ENCODE data around the gene TBC1D17. TPM values are rescaled to one million over a fixed set of nuclear protein-coding genes. Genes with fewer than 3 reads are reported as not detected.
A peak's percentile ranks its signal among the peaks of the same experiment; 100 is the strongest.

Gene TBC1D17
- polyA plus RNA-seq, 2 of the 4 experiments (the other 2 are of a cell fraction) = 12.3 to 41.5 TPM

DNA sequence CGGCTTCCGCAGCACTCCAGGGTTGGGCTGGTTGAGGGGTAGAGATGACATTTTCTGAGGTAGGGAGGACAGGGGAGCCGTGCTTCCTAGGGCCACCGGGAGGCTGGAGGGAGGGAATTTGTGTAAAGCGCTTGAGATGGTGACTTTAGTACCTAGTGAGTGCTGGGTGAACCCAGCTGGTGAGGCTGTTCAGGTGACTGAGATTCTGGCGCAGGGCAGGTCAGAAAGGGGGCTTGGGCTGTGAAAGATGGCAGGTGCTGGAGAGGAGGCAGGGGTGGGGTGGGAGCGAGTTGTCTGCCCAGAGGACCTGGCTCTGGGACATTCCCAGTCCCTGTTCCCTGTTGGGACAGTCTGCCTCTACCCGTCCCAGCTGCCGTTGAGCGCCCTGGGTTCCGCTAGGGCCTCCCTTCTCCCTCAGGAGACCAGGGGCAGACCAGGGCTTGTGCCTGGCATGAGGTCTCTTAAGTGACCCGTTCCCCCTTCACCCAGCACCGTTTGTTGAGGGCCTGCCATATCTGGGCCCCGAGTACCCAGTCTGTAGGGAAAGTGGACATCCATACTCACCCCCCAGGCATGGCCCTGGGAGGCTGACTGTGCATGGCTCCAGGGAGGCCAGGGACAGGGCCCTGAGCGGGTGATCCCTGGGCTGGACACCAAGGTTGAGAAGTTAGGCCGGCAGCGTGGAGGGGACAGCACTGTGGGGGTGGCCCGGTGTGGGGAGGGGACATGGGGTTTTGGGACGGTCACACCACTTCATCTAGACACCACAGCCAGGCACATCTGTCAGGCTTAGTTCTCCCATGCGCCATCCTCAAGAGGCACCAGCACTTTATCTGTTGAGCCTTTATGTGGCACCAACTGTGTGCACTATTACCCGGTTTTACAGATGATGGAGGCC is 21.6 kb upstream of the TBC1D17 start:
- Histone ChIP-seq H3K4me1 (peaks cover 38% of the 10 kb centered on the region), H3K4me3 (no peak overlapping the region), H3K27ac (no peak overlapping the region), H3K4me2 (no peak overlapping the region), H3K9me3 (no peaks in the 10 kb centered on the region)
- no peak for TF ChIP-seq KDM5A (IDR thresholded peaks at IDR 0.05)
- TF ChIP-seq BHLHE40 (IDR thresholded peaks at IDR 0.05; ENCODE audit: low read depth, low read length) = no peak
- TF ChIP-seq NR3C1 (IDR thresholded peaks at IDR 0.05) = no peak
- 0 out of 2 replicates have a peak, but pooled peaks have one; percentile 29 for TF ChIP-seq FOSB (CRISPR knock-in tag; IDR thresholded peaks at IDR 0.05)
- TF ChIP-seq, protein P1, sequence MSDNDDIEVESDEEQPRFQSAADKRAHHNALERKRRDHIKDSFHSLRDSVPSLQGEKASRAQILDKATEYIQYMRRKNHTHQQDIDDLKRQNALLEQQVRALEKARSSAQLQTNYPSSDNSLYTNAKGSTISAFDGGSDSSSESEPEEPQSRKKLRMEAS (IDR thresholded peaks at IDR 0.05) = no peak
- TF ChIP-seq, protein P2, sequence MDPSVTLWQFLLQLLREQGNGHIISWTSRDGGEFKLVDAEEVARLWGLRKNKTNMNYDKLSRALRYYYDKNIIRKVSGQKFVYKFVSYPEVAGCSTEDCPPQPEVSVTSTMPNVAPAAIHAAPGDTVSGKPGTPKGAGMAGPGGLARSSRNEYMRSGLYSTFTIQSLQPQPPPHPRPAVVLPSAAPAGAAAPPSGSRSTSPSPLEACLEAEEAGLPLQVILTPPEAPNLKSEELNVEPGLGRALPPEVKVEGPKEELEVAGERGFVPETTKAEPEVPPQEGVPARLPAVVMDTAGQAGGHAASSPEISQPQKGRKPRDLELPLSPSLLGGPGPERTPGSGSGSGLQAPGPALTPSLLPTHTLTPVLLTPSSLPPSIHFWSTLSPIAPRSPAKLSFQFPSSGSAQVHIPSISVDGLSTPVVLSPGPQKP (IDR thresholded peaks at IDR 0.05; ENCODE audit: low read depth, low read length) = no peak
- TF ChIP-seq POLR2AphosphoS2 (conservative IDR thresholded peaks at IDR 0.05; ENCODE audit: low read length) = peak; percentile 92; the same call in 1 of the 2 replicates
- TF ChIP-seq MYC (IDR thresholded peaks at IDR 0.05; ENCODE audit: borderline replicate concordance, low read length) = no peak
- TF ChIP-seq MAFK (IDR thresholded peaks at IDR 0.05; ENCODE audit: partially characterized antibody) = no peak
- TF ChIP-seq ATOH8 (CRISPR knock-in tag; IDR thresholded peaks at IDR 0.05; ENCODE audit: low read depth) = no peak
- TF ChIP-seq POLR2A (IDR thresholded peaks at IDR 0.05; ENCODE audit: low read length) = peak; percentile 5; the same call in 1 of the 2 replicates
- TF ChIP-seq SMC3 (IDR thresholded peaks at IDR 0.05) = no peak
- no peak for TF ChIP-seq TP53 (CRISPR knock-in tag; IDR thresholded peaks at IDR 0.05)
- no peak for TF ChIP-seq RNF2 (IDR thresholded peaks at IDR 0.05; ENCODE audit: borderline replicate concordance, low read depth)
- peak; percentile 38; the same call in 1 of the 2 replicates for TF ChIP-seq GATA3 (IDR thresholded peaks at IDR 0.05; ENCODE audit: borderline replicate concordance)
- no peak for TF ChIP-seq FOXS1 (CRISPR knock-in tag; IDR thresholded peaks at IDR 0.05)
- TF ChIP-seq NFE2L2 (conservative IDR thresholded peaks at IDR 0.05; ENCODE audit: low read length) = no peak
- TF ChIP-seq EHF (CRISPR knock-in tag; IDR thresholded peaks at IDR 0.05) = no peak
- TF ChIP-seq ZNF302 (CRISPR knock-in tag; IDR thresholded peaks at IDR 0.05) = no peak
- TF ChIP-seq, protein P3, sequence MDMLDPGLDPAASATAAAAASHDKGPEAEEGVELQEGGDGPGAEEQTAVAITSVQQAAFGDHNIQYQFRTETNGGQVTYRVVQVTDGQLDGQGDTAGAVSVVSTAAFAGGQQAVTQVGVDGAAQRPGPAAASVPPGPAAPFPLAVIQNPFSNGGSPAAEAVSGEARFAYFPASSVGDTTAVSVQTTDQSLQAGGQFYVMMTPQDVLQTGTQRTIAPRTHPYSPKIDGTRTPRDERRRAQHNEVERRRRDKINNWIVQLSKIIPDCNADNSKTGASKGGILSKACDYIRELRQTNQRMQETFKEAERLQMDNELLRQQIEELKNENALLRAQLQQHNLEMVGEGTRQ (IDR thresholded peaks at IDR 0.05) = no peak
- no peak for TF ChIP-seq MAZ (IDR thresholded peaks at IDR 0.05; ENCODE audit: borderline replicate concordance, low read depth, low read length)
- peak in 1 of 2 experiments; percentile 2; a peak in 1 of 5 replicates for TF ChIP-seq JUN (IDR thresholded peaks at IDR 0.05)
- ATAC-seq (peak; percentile 2 to 10; a peak in 4 of 6 replicates), DNase-seq (ENCODE audit: low read depth in 1 of 2, low spot score in 1 of 2) (no peak), FAIRE-seq (no peak)
- CTCF ChIA-PET = interaction anchor here (0.9 to 2.8 kb wide), 2 partner anchors 10 to 12 kb away, joined by 3 to 13 read pairs; no protein-coding TSS in a partner anchor
- POLR2A ChIA-PET = no interaction called here
- 78% methylated on average over 18 of the region's 21 CpGs for WGBS (ENCODE audit: missing lambda C conversion rate)

GRCh38 chr19:49856574-49857021 is 20.9 kb upstream of the TBC1D17 start:
- POLR2A ChIA-PET = interaction anchor here (2.7 kb wide), 1 partner anchor 20 kb away, joined by 7 read pairs; the partner anchor contains the start of gene AKT1S1
- ATAC-seq (peak; percentile 0 to 1; a peak in 2 of 6 replicates), FAIRE-seq (no peak)

More at GRCh38 chr19:49856574-49857021, 20.9 kb upstream of the TBC1D17 start:
- 92% methylated on average over 11 of the region's 18 CpGs for WGBS (ENCODE audit: missing lambda C conversion rate)
- CTCF ChIA-PET = interaction anchor here (0.9 kb wide), 1 partner anchor 13 kb away, joined by 3 read pairs; no protein-coding TSS in a partner anchor
- H3K9me3 ChIP-seq = no peaks in the 10 kb centered on the region
- no peak for DNase-seq (ENCODE audit: low read depth in 1 of 2, low spot score in 1 of 2)
- no peak overlapping the region for H3K27ac ChIP-seq
- no peak overlapping the region for H3K4me2 ChIP-seq
- 0 out of 2 replicates have a peak, but pooled peaks have one; percentile 9 for TF ChIP-seq POLR2A (IDR thresholded peaks at IDR 0.05; ENCODE audit: low read length)
- TF ChIP-seq HOXB13 (CRISPR knock-in tag; IDR thresholded peaks at IDR 0.05; ENCODE audit: low read depth) = no peak
- peak in 1 of 2 experiments; percentile 57; a peak in 1 of 5 replicates for TF ChIP-seq JUN (IDR thresholded peaks at IDR 0.05)
- TF ChIP-seq, protein P2 (IDR thresholded peaks at IDR 0.05; ENCODE audit: low read depth, low read length) = no peak
- peak; percentile 70; the same call in 1 of the 2 replicates for TF ChIP-seq PBX3 (IDR thresholded peaks at IDR 0.05)
- H3K4me1 ChIP-seq = peaks cover 44% of the 10 kb centered on the region
- H3K4me3 ChIP-seq = no peak overlapping the region

All from A549 (cell line).